ENCODE results near the gene TSHZ1. TPM values are rescaled to one million over a fixed set of nuclear protein-coding genes. Genes with fewer than 3 reads are reported as not detected.

TSHZ1 gene
- total and polyA plus RNA-seq, 3 experiments from 2014 or later: 9.0 to 18.6 (median 17.9) TPM

DNA sequence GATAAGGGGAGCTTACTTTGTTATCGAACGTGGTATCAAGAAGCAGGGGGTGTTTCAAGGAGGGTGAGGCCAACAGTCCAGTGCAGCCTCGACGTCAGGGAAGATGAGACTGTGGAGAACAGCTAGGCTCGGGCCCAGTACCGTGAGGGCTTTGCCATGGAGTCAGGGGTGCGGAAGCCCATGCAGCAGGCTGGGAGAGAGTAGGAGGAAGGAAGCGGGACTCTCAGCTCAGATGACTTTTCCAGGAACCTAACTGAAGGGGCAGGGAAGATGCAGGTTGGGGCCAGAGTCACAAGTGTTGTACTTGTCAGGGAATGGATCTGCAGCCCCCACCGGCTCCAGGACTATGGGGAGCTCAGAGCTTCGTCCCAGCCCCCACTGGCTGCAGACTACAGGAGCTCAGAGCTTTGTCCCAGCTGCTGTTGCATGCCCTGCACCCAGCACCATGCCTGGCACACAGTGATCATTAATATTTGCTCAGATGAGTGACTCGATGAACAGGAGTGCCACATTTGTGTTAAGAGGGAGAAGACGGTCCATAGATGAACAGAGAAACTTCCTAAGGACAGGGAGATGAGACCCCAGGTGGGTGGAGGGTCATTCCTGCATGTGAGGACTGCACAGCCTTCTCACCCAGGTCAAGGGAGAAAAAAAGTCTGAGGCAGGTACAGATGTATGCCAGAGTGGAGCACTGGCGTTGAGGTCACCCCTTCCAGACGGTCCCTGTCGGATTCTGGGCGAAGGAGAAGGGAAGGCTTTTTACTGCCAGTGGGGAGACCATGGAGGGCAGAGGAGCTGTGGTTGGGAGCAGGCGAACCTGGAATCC, 38.1 kb upstream of the TSHZ1 start:
- DNase-seq: no peak
- no peaks in the 10 kb centered on the region for H3K27me3 Mint-ChIP-seq
- Histone ChIP-seq H3K36me3 (ENCODE audit: insufficient read depth, low read length) (no peaks in the 10 kb centered on the region), H3K4me1 (ENCODE audit: insufficient read depth, low read length) (no peaks in the 10 kb centered on the region), H3K4me3 (ENCODE audit: low read length) (no peak overlapping the region), H3K27me3 (ENCODE audit: insufficient read depth, low read length, poor library complexity, severe bottlenecking) (no peaks in the 10 kb centered on the region), H3K27ac (ENCODE audit: low read depth, low read length) (no peak overlapping the region), H3K9me3 (ENCODE audit: low read length) (no peaks in the 10 kb centered on the region)
- H3K4me1 Mint-ChIP-seq: peaks cover 2 to 12% (median 8%) of the 10 kb centered on the region in 3 donors
- POLR2A ChIA-PET: no interaction called here
- H3K27ac Mint-ChIP-seq: peak overlapping the region in 2 of 8 donors; percentile 40 to 70
- H3K4me3 Mint-ChIP-seq: no peak overlapping the region
- no peaks in the 10 kb centered on the region for H3K36me3 Mint-ChIP-seq
- no peaks in the 10 kb centered on the region for H3K9me3 Mint-ChIP-seq
- CTCF ChIA-PET: interaction anchor here (1.3 kb wide), 2 partner anchors 14 to 71 kb away, joined by 3 read pairs; no protein-coding TSS in a partner anchor

DNA sequence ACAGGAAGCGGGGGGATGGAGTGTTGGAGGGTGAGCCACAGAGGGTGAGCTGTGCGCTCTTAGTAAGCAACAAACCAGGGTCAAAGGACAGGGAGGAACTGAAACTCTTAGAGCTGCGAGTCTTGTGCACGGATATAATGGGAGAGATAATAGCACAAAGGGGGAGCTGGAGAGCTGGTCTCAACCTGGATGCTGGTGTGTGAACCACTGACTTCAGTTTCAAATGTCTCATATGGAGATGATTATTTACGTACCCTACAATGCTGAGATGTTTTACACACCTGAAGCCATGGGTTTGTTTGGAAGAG, 37.5 kb upstream of the TSHZ1 start:
- H3K27ac ChIP-seq (ENCODE audit: low read depth, low read length): no peak overlapping the region
- H3K27me3 ChIP-seq (ENCODE audit: insufficient read depth, low read length, poor library complexity, severe bottlenecking): no peaks in the 10 kb centered on the region
- Mint-ChIP-seq H3K27me3 (no peaks in the 10 kb centered on the region), H3K4me1 (peaks cover 2 to 12% (median 8%) of the 10 kb centered on the region in 3 donors), H3K36me3 (no peaks in the 10 kb centered on the region), H3K27ac (peak overlapping the region in 2 of 8 donors; percentile 29 to 51), H3K9me3 (no peaks in the 10 kb centered on the region), H3K4me3 (no peak overlapping the region)
- no peaks in the 10 kb centered on the region for H3K36me3 ChIP-seq (ENCODE audit: insufficient read depth, low read length)
- H3K4me3 ChIP-seq (ENCODE audit: low read length): no peak overlapping the region
- ChIA-PET POLR2A (no interaction called here), CTCF (interaction anchor here (1.1 to 1.3 kb wide), 3 partner anchors 12 to 71 kb away, joined by 3 to 4 read pairs (median 3); no protein-coding TSS in a partner anchor)
- no peaks in the 10 kb centered on the region for H3K9me3 ChIP-seq (ENCODE audit: low read length)
- DNase-seq: no peak
- no peaks in the 10 kb centered on the region for H3K4me1 ChIP-seq (ENCODE audit: insufficient read depth, low read length)

DNA sequence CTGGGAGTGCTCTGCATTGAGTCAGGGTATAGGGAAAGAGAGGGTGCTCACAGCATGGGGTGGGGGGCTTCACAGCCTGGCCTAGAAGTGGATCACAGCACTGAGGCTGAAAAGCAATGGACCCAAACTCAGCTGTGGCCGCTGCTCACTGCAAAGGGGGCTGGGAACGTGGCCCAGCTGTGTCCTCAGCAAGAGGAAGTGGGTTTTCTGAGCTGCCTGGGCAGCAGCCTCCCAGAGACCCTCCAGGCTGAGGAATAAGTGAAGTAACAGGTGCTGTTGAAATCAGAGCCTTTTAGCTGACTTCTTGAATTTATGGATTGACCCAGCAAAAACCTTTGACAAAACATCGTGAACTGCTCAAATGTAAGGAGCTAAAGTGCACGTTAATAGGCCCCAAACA, 36.9 kb upstream of the TSHZ1 start:
- Mint-ChIP-seq H3K27ac (peak overlapping the region in 1 of 8 donors; percentile 51), H3K36me3 (no peaks in the 10 kb centered on the region), H3K4me1 (peaks cover 2 to 12% (median 8%) of the 10 kb centered on the region in 3 donors), H3K27me3 (no peaks in the 10 kb centered on the region), H3K4me3 (no peak overlapping the region), H3K9me3 (no peaks in the 10 kb centered on the region)
- Histone ChIP-seq H3K36me3 (ENCODE audit: insufficient read depth, low read length) (no peaks in the 10 kb centered on the region), H3K4me3 (ENCODE audit: low read length) (no peak overlapping the region), H3K9me3 (ENCODE audit: low read length) (no peaks in the 10 kb centered on the region), H3K27ac (ENCODE audit: low read depth, low read length) (no peak overlapping the region), H3K4me1 (ENCODE audit: insufficient read depth, low read length) (no peaks in the 10 kb centered on the region), H3K27me3 (ENCODE audit: insufficient read depth, low read length, poor library complexity, severe bottlenecking) (no peaks in the 10 kb centered on the region)
- ChIA-PET POLR2A (no interaction called here), CTCF (interaction anchor here (1.1 to 1.3 kb wide), 2 partner anchors 13 to 70 kb away, joined by 3 to 4 read pairs; no protein-coding TSS in a partner anchor)
- DNase-seq: no peak

DNA sequence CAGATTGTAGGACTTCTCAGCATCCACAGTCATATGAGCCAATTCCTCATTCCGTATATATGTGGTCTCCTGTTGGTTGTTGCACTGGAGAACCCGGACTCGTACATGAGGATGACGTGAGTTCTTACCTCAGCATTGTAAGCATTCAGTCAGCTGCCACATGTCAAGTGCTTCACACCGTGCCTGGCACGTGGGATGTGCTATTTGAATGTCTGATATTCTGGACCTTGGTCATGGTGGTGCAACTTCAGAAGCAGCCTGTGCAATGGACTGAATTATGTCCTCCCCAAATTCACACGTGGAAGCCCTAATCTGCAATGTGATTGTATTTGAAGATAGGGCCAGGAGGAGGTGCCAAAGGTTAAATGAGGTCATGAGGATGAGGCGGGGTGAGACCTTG, 33.7 kb upstream of the TSHZ1 start:
- ChIA-PET CTCF (no interaction called here), POLR2A (no interaction called here)
- Histone ChIP-seq H3K27me3 (ENCODE audit: insufficient read depth, low read length, poor library complexity, severe bottlenecking) (no peaks in the 10 kb centered on the region), H3K36me3 (ENCODE audit: insufficient read depth, low read length) (no peaks in the 10 kb centered on the region), H3K4me1 (ENCODE audit: insufficient read depth, low read length) (no peaks in the 10 kb centered on the region), H3K4me3 (ENCODE audit: low read length) (no peak overlapping the region), H3K9me3 (ENCODE audit: low read length) (no peaks in the 10 kb centered on the region), H3K27ac (ENCODE audit: low read depth, low read length) (no peak overlapping the region)
- H3K4me1 Mint-ChIP-seq: peaks cover 2 to 12% (median 8%) of the 10 kb centered on the region in 3 donors
- no peak for DNase-seq
- peaks cover 0 to 2% of the 10 kb centered on the region in 2 donors for H3K27me3 Mint-ChIP-seq
- no peaks in the 10 kb centered on the region for H3K36me3 Mint-ChIP-seq
- H3K27ac Mint-ChIP-seq: peak overlapping the region in 1 of 8 donors; percentile 5
- H3K4me3 Mint-ChIP-seq: peak overlapping the region in 1 of 7 donors; percentile 46
- no peaks in the 10 kb centered on the region for H3K9me3 Mint-ChIP-seq

DNA sequence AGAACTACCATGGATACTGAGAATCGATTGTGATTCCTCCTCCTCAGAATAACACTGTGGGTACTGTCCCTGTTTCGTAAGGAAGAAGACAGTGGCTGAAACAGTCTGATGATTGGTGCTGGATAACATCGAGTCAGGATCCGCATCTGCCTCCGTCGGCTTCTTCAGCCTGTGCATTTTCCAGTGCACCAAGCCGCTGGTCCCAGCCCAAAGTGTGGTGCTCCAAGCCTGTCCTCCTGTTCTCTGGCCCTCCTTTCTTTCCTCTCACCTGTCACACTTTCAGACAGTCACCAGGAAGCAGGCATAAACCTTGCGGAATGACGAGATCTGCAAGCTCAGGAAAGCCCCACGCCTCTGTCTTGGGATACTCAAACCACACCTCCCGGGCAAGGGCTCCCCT, 32.2 kb upstream of the TSHZ1 start:
- Histone ChIP-seq H3K4me1 (ENCODE audit: insufficient read depth, low read length) (no peaks in the 10 kb centered on the region), H3K27ac (ENCODE audit: low read depth, low read length) (no peak overlapping the region), H3K36me3 (ENCODE audit: insufficient read depth, low read length) (no peaks in the 10 kb centered on the region), H3K9me3 (ENCODE audit: low read length) (no peaks in the 10 kb centered on the region), H3K27me3 (ENCODE audit: insufficient read depth, low read length, poor library complexity, severe bottlenecking) (no peaks in the 10 kb centered on the region), H3K4me3 (ENCODE audit: low read length) (no peak overlapping the region)
- peaks cover 0 to 4% (median 2%) of the 10 kb centered on the region in 3 donors for H3K4me1 Mint-ChIP-seq
- no peak for DNase-seq
- ChIA-PET POLR2A (no interaction called here), CTCF (no interaction called here)
- peak overlapping the region in 1 of 8 donors; percentile 17 for H3K27ac Mint-ChIP-seq
- H3K9me3 Mint-ChIP-seq: no peaks in the 10 kb centered on the region
- peaks cover 0 to 9% (median 0%) of the 10 kb centered on the region in 3 donors for H3K36me3 Mint-ChIP-seq
- H3K27me3 Mint-ChIP-seq: peaks cover 3 to 5% of the 10 kb centered on the region in 2 donors
- no peak overlapping the region for H3K4me3 Mint-ChIP-seq

DNA sequence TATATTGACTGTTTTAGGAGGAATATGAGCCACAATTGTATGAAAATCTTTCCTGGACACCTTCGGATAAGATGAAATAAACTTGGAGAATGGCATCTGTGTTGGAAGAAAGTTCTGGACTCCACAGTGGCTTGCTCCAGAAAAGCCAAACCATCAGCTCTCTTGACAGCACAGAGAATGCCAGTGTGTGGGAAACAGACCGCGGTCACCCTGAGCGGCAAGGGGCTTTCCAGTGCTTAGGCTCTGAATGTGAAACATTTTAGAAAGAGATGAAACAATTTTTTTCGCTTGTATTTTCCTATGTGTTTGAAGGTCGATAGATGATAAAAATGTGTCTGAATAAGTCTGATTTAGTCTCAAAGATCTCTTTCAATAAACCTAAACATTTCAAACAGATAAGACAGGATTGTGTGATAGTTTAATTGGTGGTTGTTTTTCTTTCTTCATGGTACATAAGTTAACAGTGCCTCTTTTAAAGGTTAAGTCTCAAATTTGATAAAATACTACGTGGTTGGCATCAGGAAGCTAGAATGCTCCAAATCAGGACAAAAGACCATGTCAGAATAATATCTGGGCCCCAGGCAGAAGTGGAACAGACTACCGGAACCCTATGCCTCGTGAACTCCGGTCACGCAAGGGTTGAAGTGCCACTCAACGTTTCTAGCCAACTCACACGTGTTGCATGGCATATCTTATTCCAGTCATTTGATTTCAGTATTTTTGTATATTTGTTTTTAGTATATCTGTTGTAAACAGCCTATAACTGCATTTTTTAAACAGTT, 30.6 kb upstream of the TSHZ1 start:
- no peaks in the 10 kb centered on the region for H3K27me3 ChIP-seq (ENCODE audit: insufficient read depth, low read length, poor library complexity, severe bottlenecking)
- no peaks in the 10 kb centered on the region for H3K9me3 Mint-ChIP-seq
- H3K27me3 Mint-ChIP-seq: peaks cover 6 to 8% of the 10 kb centered on the region in 2 donors
- H3K36me3 Mint-ChIP-seq: peaks cover 0 to 9% (median 0%) of the 10 kb centered on the region in 3 donors
- H3K36me3 ChIP-seq (ENCODE audit: insufficient read depth, low read length): no peaks in the 10 kb centered on the region
- H3K27ac Mint-ChIP-seq: no peak overlapping the region
- POLR2A ChIA-PET: no interaction called here
- H3K9me3 ChIP-seq (ENCODE audit: low read length): no peaks in the 10 kb centered on the region
- CTCF ChIA-PET: no interaction called here
- no peak overlapping the region for H3K4me3 ChIP-seq (ENCODE audit: low read length)
- H3K4me1 Mint-ChIP-seq: peaks cover 0 to 4% (median 0%) of the 10 kb centered on the region in 3 donors
- no peak overlapping the region for H3K4me3 Mint-ChIP-seq
- no peaks in the 10 kb centered on the region for H3K4me1 ChIP-seq (ENCODE audit: insufficient read depth, low read length)
- no peak overlapping the region for H3K27ac ChIP-seq (ENCODE audit: low read depth, low read length)
- no peak for DNase-seq

DNA sequence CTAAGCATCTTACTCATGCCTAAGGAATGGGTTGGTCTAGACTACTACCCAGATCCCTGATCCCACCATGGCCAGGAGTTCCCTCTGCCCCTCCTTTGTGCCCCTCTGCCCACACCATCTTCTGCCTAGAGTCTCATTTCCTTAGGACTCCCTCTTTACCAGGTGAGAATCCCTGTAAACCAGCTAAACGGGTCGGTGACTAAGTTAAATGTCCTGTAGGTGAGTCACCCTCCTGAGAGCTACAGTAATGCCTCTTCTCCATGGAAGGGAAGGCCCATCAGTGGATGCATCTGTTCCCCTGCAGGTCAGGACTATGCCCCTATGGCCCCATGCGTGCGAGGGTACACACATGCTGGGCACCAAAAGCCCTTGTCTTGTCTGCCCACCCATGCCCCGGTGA, 27.1 kb upstream of the TSHZ1 start:
- POLR2A ChIA-PET: no interaction called here
- Mint-ChIP-seq H3K36me3 (peaks cover 0 to 9% (median 0%) of the 10 kb centered on the region in 3 donors), H3K4me3 (no peak overlapping the region), H3K4me1 (no peaks in the 10 kb centered on the region), H3K9me3 (no peaks in the 10 kb centered on the region), H3K27me3 (peaks cover 8 to 11% of the 10 kb centered on the region in 2 donors), H3K27ac (no peak overlapping the region)
- no peak overlapping the region for H3K27ac ChIP-seq (ENCODE audit: low read depth, low read length)
- CTCF ChIA-PET: no interaction called here
- no peaks in the 10 kb centered on the region for H3K36me3 ChIP-seq (ENCODE audit: insufficient read depth, low read length)
- DNase-seq: no peak
- no peaks in the 10 kb centered on the region for H3K27me3 ChIP-seq (ENCODE audit: insufficient read depth, low read length, poor library complexity, severe bottlenecking)
- H3K4me3 ChIP-seq (ENCODE audit: low read length): no peak overlapping the region
- no peaks in the 10 kb centered on the region for H3K4me1 ChIP-seq (ENCODE audit: insufficient read depth, low read length)
- no peaks in the 10 kb centered on the region for H3K9me3 ChIP-seq (ENCODE audit: low read length)

DNA sequence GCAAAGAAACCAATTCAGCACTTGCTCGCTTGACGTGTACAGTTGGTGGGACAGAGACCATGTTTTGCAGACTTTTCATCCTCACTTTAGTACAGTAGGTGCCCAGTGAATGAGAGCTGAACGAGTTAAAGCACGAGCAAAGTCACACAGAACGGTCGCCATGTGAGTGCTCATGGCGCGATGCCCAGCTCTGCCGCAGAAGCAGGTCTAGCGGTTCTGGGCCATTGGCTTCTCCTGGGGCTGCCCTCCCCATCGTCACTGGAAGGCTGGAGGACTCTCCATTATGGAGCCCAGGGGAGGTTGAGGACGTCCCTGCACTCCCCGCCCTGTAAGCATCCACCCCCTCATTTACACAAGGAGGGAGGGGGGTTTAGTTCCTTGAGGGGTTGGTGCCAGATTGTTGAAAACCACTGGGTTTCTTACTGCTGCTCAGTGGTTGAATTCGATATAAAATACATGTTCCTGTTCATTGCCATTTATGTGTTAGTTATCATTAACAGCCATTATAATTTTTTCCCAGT, 26.6 kb upstream of the TSHZ1 start:
- no peak overlapping the region for H3K27ac Mint-ChIP-seq
- no peaks in the 10 kb centered on the region for H3K4me1 ChIP-seq (ENCODE audit: insufficient read depth, low read length)
- H3K9me3 ChIP-seq (ENCODE audit: low read length): no peaks in the 10 kb centered on the region
- no peak for DNase-seq
- CTCF ChIA-PET: no interaction called here
- no peaks in the 10 kb centered on the region for H3K9me3 Mint-ChIP-seq
- no peaks in the 10 kb centered on the region for H3K36me3 ChIP-seq (ENCODE audit: insufficient read depth, low read length)
- peaks cover 0 to 9% (median 0%) of the 10 kb centered on the region in 3 donors for H3K36me3 Mint-ChIP-seq
- H3K4me3 ChIP-seq (ENCODE audit: low read length): no peak overlapping the region
- no peaks in the 10 kb centered on the region for H3K4me1 Mint-ChIP-seq
- peaks cover 8 to 11% of the 10 kb centered on the region in 2 donors for H3K27me3 Mint-ChIP-seq
- POLR2A ChIA-PET: no interaction called here
- H3K4me3 Mint-ChIP-seq: no peak overlapping the region
- H3K27me3 ChIP-seq (ENCODE audit: insufficient read depth, low read length, poor library complexity, severe bottlenecking): no peaks in the 10 kb centered on the region
- H3K27ac ChIP-seq (ENCODE audit: low read depth, low read length): no peak overlapping the region

All from CD8-positive, alpha-beta memory T cell (primary cell).